Mesenchymal stem cell (in vitro differentiated cells and primary cell): ENCODE results near the gene MAJIN.
A peak's percentile ranks its signal among the peaks of the same experiment; 100 is the strongest.

Experiments
- DNase-seq: peaks from one replicate; pipeline ENCODE4 v3.0.0-alpha.2; 2013
- H2AFZ ChIP-seq: one replicate; pipeline ENCODE4 v1.6.1; 2013; ENCODE audit warnings: low read depth, mild to moderate bottlenecking, control low read depth, inconsistent platforms, low read length, moderate library complexity
- H2AK5ac ChIP-seq: 2 replicates; pipeline ENCODE4 v1.6.1; 2013; ENCODE audit warnings: low read length, moderate library complexity, mild to moderate bottlenecking, inconsistent platforms; ENCODE audit not compliant: severe bottlenecking
- H2BK120ac ChIP-seq: one replicate; pipeline ENCODE4 v1.6.1; 2013; ENCODE audit warnings: low read depth, mild to moderate bottlenecking, inconsistent platforms, low read length, moderate library complexity
- H2BK12ac ChIP-seq, 2 experiments: one replicate each; pipeline ENCODE4 v1.6.1; 2013; ENCODE audit warnings: inconsistent platforms in 2 of 2, low read length in 2 of 2, mild to moderate bottlenecking in 2 of 2, moderate library complexity in 2 of 2, control low read depth in 1 of 2
- H2BK15ac ChIP-seq: one replicate; pipeline ENCODE4 v1.6.1; 2013; ENCODE audit warnings: mild to moderate bottlenecking, low read depth, inconsistent platforms; ENCODE audit not compliant: poor library complexity, severe bottlenecking
- H2BK5ac ChIP-seq: 2 replicates; pipeline ENCODE4 v1.6.1; 2013; ENCODE audit warnings: low read depth, mild to moderate bottlenecking, low read length, control low read depth, inconsistent platforms; ENCODE audit not compliant: poor library complexity, severe bottlenecking
- H3K14ac ChIP-seq, 2 experiments: one replicate each; pipeline ENCODE4 v1.6.1; 2013; ENCODE audit warnings: inconsistent platforms in 2 of 2, low read length in 2 of 2, control low read depth in 1 of 2, mild to moderate bottlenecking in 1 of 2, moderate library complexity in 1 of 2
- H3K18ac ChIP-seq, 2 experiments: one replicate each; pipeline ENCODE4 v1.6.1; 2013; ENCODE audit warnings: inconsistent platforms in 2 of 2, low read length in 2 of 2, control low read depth in 1 of 2, low read depth in 1 of 2, mild to moderate bottlenecking in 1 of 2
- H3K23ac ChIP-seq, 2 experiments: one replicate each; pipeline ENCODE4 v1.6.1; 2013; ENCODE audit warnings: inconsistent platforms in 2 of 2, low read length in 2 of 2, mild to moderate bottlenecking in 2 of 2, moderate library complexity in 2 of 2, control low read depth in 1 of 2
- H3K27ac ChIP-seq: 2 replicates; pipeline ENCODE4 v1.5.1; 2013; ENCODE audit warnings: mild to moderate bottlenecking, moderate library complexity, low read length, control low read depth, inconsistent platforms; ENCODE audit not compliant: poor library complexity, severe bottlenecking
- H3K27me3 ChIP-seq, 2 experiments: 2 replicates each; pipeline versions ENCODE4 v1.6.1 to v1.7.0; 2013; ENCODE audit warnings: low read length in 2 of 2, mild to moderate bottlenecking in 2 of 2, moderate library complexity in 2 of 2, control low read depth in 1 of 2, inconsistent platforms in 1 of 2; ENCODE audit not compliant: control insufficient read depth in 1 of 2, insufficient read depth in 1 of 2
- H3K36me3 ChIP-seq, 2 experiments: 2 replicates each; pipeline versions ENCODE4 v1.6.1 to v1.7.0; 2013; ENCODE audit warnings: low read length in 2 of 2, control low read depth in 1 of 2, inconsistent platforms in 1 of 2, low read depth in 1 of 2, mild to moderate bottlenecking in 1 of 2; ENCODE audit not compliant: insufficient read depth in 2 of 2, control insufficient read depth in 1 of 2
- H3K4ac ChIP-seq, 2 experiments: one replicate each; pipeline ENCODE4 v1.6.1; 2013; ENCODE audit warnings: inconsistent platforms in 2 of 2, low read length in 2 of 2, mild to moderate bottlenecking in 2 of 2, moderate library complexity in 2 of 2, control low read depth in 1 of 2, low read depth in 1 of 2
- H3K4me1 ChIP-seq: 2 replicates; pipeline ENCODE4 v1.6.1; 2013; ENCODE audit warnings: low read depth, low read length, control low read depth; ENCODE audit not compliant: control insufficient read depth, insufficient read depth
- H3K4me2 ChIP-seq: 2 replicates; pipeline ENCODE4 v1.6.1; 2013; ENCODE audit warnings: low read length, mild to moderate bottlenecking, inconsistent platforms; ENCODE audit not compliant: poor library complexity, severe bottlenecking
- H3K4me3 ChIP-seq, 2 experiments: 2 replicates each; pipeline versions ENCODE4 v1.5.1 to v1.7.0; 2013; ENCODE audit warnings: low read length in 2 of 2, mild to moderate bottlenecking in 2 of 2, control low read depth in 1 of 2, low read depth in 1 of 2; ENCODE audit not compliant: insufficient read depth in 1 of 2
- H3K79me1 ChIP-seq: replicated peaks from 2 replicates; pipeline ENCODE4 v1.6.1; 2013; ENCODE audit warnings: mild to moderate bottlenecking, control low read depth, low read length, inconsistent platforms; ENCODE audit not compliant: poor library complexity, severe bottlenecking
- H3K9ac ChIP-seq: 2 replicates; pipeline ENCODE4 v1.7.0; 2013; ENCODE audit warnings: mild to moderate bottlenecking, low read length, moderate library complexity
- H3K9me3 ChIP-seq: 2 replicates; pipeline ENCODE4 v1.7.0; 2013; ENCODE audit warnings: mild to moderate bottlenecking, low read length; ENCODE audit not compliant: control insufficient read depth
- H4K8ac ChIP-seq: one replicate; pipeline ENCODE4 v1.6.1; 2013; ENCODE audit warnings: inconsistent platforms, mild to moderate bottlenecking, low read length, moderate library complexity
- H4K91ac ChIP-seq: one replicate; pipeline ENCODE4 v1.6.1; 2013; ENCODE audit warnings: mild to moderate bottlenecking, low read length, inconsistent platforms
- WGBS: methylation state at CpG from one replicate; pipeline ENCODE4 v1.1.7; 2013; ENCODE audit warnings: mixed read lengths; 5-methylcytosine and 5-hydroxymethylcytosine counted together

The MAJIN gene

GRCh38 chr11:64905516-64906313 is 66.2 kb downstream of the MAJIN start:
- Histone ChIP-seq H2AFZ (no peak overlapping the region), H3K9ac (no peak overlapping the region), H3K27me3 (no peaks in the 10 kb centered on the region), H3K4me1 (peaks cover 2% of the 10 kb centered on the region), H2BK12ac (no peak overlapping the region), H2BK15ac (peak overlapping the region; percentile 31), H3K36me3 (peaks cover 81 to 84% of the 10 kb centered on the region in 2 experiments), H3K14ac (no peak overlapping the region), H3K18ac (no peak overlapping the region), H3K4me3 (peak overlapping the region in 1 of 2 experiments; percentile 26), H2AK5ac (no peak overlapping the region), H3K4ac (no peak overlapping the region), H2BK120ac (no peak overlapping the region), H3K23ac (no peak overlapping the region), H4K91ac (peak overlapping the region; percentile 7), H2BK5ac (no peak overlapping the region), H3K9me3 (no peaks in the 10 kb centered on the region), H4K8ac (no peak overlapping the region), H3K4me2 (no peak overlapping the region), H3K79me1 (peaks cover 1% of the 10 kb centered on the region), H3K27ac (no peak overlapping the region)
- no peak for DNase-seq
- WGBS: over 99% methylated on average over 17 of the region's 25 CpGs

- no peak overlapping the region for H4K91ac ChIP-seq
- H3K4me1 ChIP-seq: peaks cover 6% of the 10 kb centered on the region
- no peak overlapping the region for H3K9ac ChIP-seq
- H3K36me3 ChIP-seq: peaks cover 77 to 81% of the 10 kb centered on the region in 2 experiments
- H3K27me3 ChIP-seq: no peaks in the 10 kb centered on the region
- H4K8ac ChIP-seq: no peak overlapping the region
- H2BK120ac ChIP-seq: no peak overlapping the region
- no peak overlapping the region for H2AK5ac ChIP-seq
- no peaks in the 10 kb centered on the region for H3K9me3 ChIP-seq
- 98% methylated on average over 23 of the region's 23 CpGs for WGBS
- no peak overlapping the region for H3K14ac ChIP-seq
- no peak overlapping the region for H3K4ac ChIP-seq
- H2BK15ac ChIP-seq: no peak overlapping the region
- no peak for DNase-seq
- H3K27ac ChIP-seq: no peak overlapping the region
- H2BK12ac ChIP-seq: no peak overlapping the region
- H3K79me1 ChIP-seq: peaks cover 3% of the 10 kb centered on the region
- H3K4me2 ChIP-seq: no peak overlapping the region
- H3K18ac ChIP-seq: no peak overlapping the region
- no peak overlapping the region for H2AFZ ChIP-seq
- no peak overlapping the region for H2BK5ac ChIP-seq
- no peak overlapping the region for H3K23ac ChIP-seq
- H3K4me3 ChIP-seq: no peak overlapping the region
These were observed 68.5 kb downstream of the MAJIN start for GRCh38 chr11:64903291-64903833.

- Histone ChIP-seq H2BK120ac (no peak overlapping the region), H4K91ac (no peak overlapping the region), H3K4me1 (peaks cover 6% of the 10 kb centered on the region), H3K14ac (no peak overlapping the region), H4K8ac (no peak overlapping the region), H2AFZ (no peak overlapping the region), H3K27ac (no peak overlapping the region), H3K36me3 (peaks cover 80 to 83% of the 10 kb centered on the region in 2 experiments), H2AK5ac (no peak overlapping the region), H3K4me2 (no peak overlapping the region), H3K9me3 (no peaks in the 10 kb centered on the region), H2BK12ac (no peak overlapping the region), H3K4ac (no peak overlapping the region), H3K4me3 (no peak overlapping the region), H2BK5ac (no peak overlapping the region), H2BK15ac (no peak overlapping the region), H3K23ac (no peak overlapping the region), H3K18ac (no peak overlapping the region), H3K9ac (no peak overlapping the region), H3K79me1 (peaks cover 3% of the 10 kb centered on the region), H3K27me3 (no peaks in the 10 kb centered on the region)
- DNase-seq: no peak
- 93% methylated on average over 30 of the region's 30 CpGs for WGBS
These were observed 69.6 kb downstream of the MAJIN start for GRCh38 chr11:64902102-64902900.

GRCh38 chr11:64900774-64901173 is 71.1 kb downstream of the MAJIN start:
- 95% methylated on average over 17 of the region's 17 CpGs for WGBS
- no peak for DNase-seq
- Histone ChIP-seq H3K4me3 (no peak overlapping the region), H2BK12ac (no peak overlapping the region), H3K4me2 (no peak overlapping the region), H3K27me3 (no peaks in the 10 kb centered on the region), H2BK5ac (no peak overlapping the region), H2BK120ac (no peak overlapping the region), H3K23ac (no peak overlapping the region), H3K4me1 (peaks cover 3% of the 10 kb centered on the region), H4K8ac (no peak overlapping the region), H3K27ac (no peak overlapping the region), H2BK15ac (no peak overlapping the region), H2AK5ac (no peak overlapping the region), H3K36me3 (peaks cover 79 to 81% of the 10 kb centered on the region in 2 experiments), H2AFZ (no peak overlapping the region), H3K14ac (no peak overlapping the region), H3K9me3 (no peaks in the 10 kb centered on the region), H3K4ac (no peak overlapping the region), H4K91ac (no peak overlapping the region), H3K18ac (no peak overlapping the region), H3K9ac (no peak overlapping the region), H3K79me1 (peaks cover 3% of the 10 kb centered on the region)
